Common myeloid progenitor, CD34-positive (primary cell): ENCODE results near the gene OLFML1.
A peak's percentile ranks its signal among the peaks of the same experiment; 100 is the strongest.

Source experiments
- CTCF ChIA-PET: fragments of 350-600 bp; sonication (Branson Sonifier 250); formaldehyde crosslinking; loops from one replicate; lab custom pipeline; 2021; ENCODE audit warnings: antibody characterized with exemption; lab: Charles Lee
- POLR2A ChIA-PET: fragments of 350-600 bp; sonication (Branson Sonifier 250); formaldehyde crosslinking; loops from one replicate; lab custom pipeline; 2021; ENCODE audit warnings: antibody characterized with exemption; lab: Charles Lee
- DNase-seq, 3 donors: peaks; one replicate each; pipeline versions ENCODE4 v3.0.0 to v3.0.0-alpha.2; 2013
- H3K27ac ChIP-seq, 2 experiments: 1 replicate in 1 of 2; 2 replicates in 1 of 2; pipeline ENCODE4 v1.7.0; 2013; ENCODE audit warnings: inconsistent platforms in 2 of 2, low read length in 2 of 2, mild to moderate bottlenecking in 2 of 2, low read depth in 1 of 2, moderate library complexity in 1 of 2; ENCODE audit not compliant: severe bottlenecking in 2 of 2, insufficient read depth in 1 of 2, poor library complexity in 1 of 2
- H3K27me3 ChIP-seq, 5 experiments: replicated peaks in 2 of 5; 1 replicate in 3 of 5; 2 replicates in 2 of 5; pipeline versions ENCODE4 v1.6.1 to v1.7.0; 2013; ENCODE audit warnings: low read length in 4 of 5, mild to moderate bottlenecking in 2 of 5, moderate library complexity in 2 of 5, inconsistent platforms in 1 of 5; ENCODE audit not compliant: insufficient read depth in 5 of 5, control insufficient read depth in 4 of 5
- H3K36me3 ChIP-seq, 4 experiments: 1 replicate in 2 of 4; 2 replicates in 2 of 4; pipeline versions ENCODE4 v1.6.1 to v1.7.0; 2013; ENCODE audit warnings: low read length in 3 of 4, control low read depth in 1 of 4, mild to moderate bottlenecking in 1 of 4; ENCODE audit not compliant: control insufficient read depth in 4 of 4, insufficient read depth in 4 of 4
- H3K4me1 ChIP-seq, 4 experiments: 1 replicate in 3 of 4; 2 replicates in 1 of 4; pipeline versions ENCODE4 v1.6.1 to v1.7.1; 2013; ENCODE audit warnings: low read length in 3 of 4, mild to moderate bottlenecking in 3 of 4, control low read depth in 1 of 4, inconsistent platforms in 1 of 4, moderate library complexity in 1 of 4; ENCODE audit not compliant: control insufficient read depth in 4 of 4, insufficient read depth in 4 of 4; ENCODE audit errors: control extremely low read depth in 1 of 4
- H3K4me3 ChIP-seq, 7 experiments: 1 replicate in 4 of 7; 2 replicates in 3 of 7; pipeline versions ENCODE4 v1.5.1 to v1.7.0; 2013; ENCODE audit warnings: mild to moderate bottlenecking in 7 of 7, low read length in 6 of 7, moderate library complexity in 6 of 7, inconsistent platforms in 2 of 7, low read depth in 2 of 7, control low read depth in 1 of 7; ENCODE audit not compliant: insufficient read depth in 4 of 7, control insufficient read depth in 1 of 7; ENCODE audit errors: extremely low read depth in 1 of 7
- H3K9me3 ChIP-seq, 5 experiments: 1 replicate in 4 of 5; 2 replicates in 1 of 5; pipeline versions ENCODE4 v1.6.1 to v1.7.1; 2013; ENCODE audit warnings: low read length in 4 of 5, mild to moderate bottlenecking in 2 of 5, inconsistent platforms in 1 of 5, low read depth in 1 of 5, moderate library complexity in 1 of 5; ENCODE audit not compliant: control insufficient read depth in 4 of 5, insufficient read depth in 2 of 5; ENCODE audit errors: control extremely low read depth in 1 of 5
- WGBS: methylation state at CpG from one replicate; pipeline ENCODE4 v1.1.5; 2013; ENCODE audit not compliant: insufficient coverage; 5-methylcytosine and 5-hydroxymethylcytosine counted together

The OLFML1 gene

GRCh38 chr11:7494086-7494745 is 8.9 kb downstream of the OLFML1 start:
- DNase-seq: no peak
- Histone ChIP-seq H3K36me3 (no peaks in the 10 kb centered on the region), H3K27ac (no peak overlapping the region), H3K27me3 (peaks cover 0 to 3% (median 0%) of the 10 kb centered on the region in 5 experiments), H3K4me1 (peaks cover 5 to 30% (median 8%) of the 10 kb centered on the region in 4 experiments), H3K4me3 (no peak overlapping the region), H3K9me3 (no peaks in the 10 kb centered on the region)
- 100% methylated on average over 1 of the region's 5 CpGs for WGBS
- ChIA-PET CTCF (no interaction called here), POLR2A (no interaction called here)

DNA sequence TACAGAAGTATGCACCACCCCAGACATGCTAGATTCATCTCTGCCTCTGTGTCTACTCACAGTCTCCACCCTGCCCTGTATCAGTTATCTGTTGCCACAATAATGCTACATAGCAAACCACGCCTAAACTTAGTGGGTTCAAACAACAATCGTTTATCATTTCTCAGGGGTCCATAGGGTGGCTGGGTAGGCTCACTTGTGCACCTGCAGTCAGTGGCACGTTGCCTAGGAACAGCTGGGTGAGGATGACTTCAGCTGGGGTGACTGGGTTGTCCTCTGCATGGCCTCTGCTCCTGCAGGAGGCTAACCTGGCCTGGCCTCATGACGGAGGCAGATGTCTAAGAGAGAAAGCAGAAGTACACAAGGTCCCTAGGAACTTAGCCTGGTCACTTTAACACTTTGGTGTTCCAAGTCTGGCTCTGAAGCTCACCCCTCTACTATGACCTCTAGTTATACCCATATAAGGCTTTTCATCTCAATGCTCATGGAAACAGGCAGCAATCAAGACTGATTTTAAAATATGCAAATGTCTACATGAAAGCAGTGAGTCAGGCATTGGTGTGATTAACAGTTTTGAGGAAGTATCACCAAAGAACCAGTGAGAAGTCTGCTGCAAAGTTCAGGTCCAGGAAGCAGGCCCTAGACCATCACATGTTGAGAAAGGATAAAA is 10.7 kb downstream of the OLFML1 start:
- WGBS: 78% methylated on average over 4 of the region's 4 CpGs
- H3K4me1 ChIP-seq: peaks cover 5 to 30% (median 8%) of the 10 kb centered on the region in 4 experiments
- H3K27me3 ChIP-seq: peaks cover 0 to 3% (median 0%) of the 10 kb centered on the region in 5 experiments
- no peak overlapping the region for H3K4me3 ChIP-seq
- no peaks in the 10 kb centered on the region for H3K36me3 ChIP-seq
- no peaks in the 10 kb centered on the region for H3K9me3 ChIP-seq
- ChIA-PET POLR2A (no interaction called here), CTCF (interaction anchor here (1.7 kb wide), 1 partner anchor 54 kb away, joined by 5 read pairs; no protein-coding TSS in a partner anchor)
- DNase-seq: peak; percentile 22 to 86 (median 73)
- H3K27ac ChIP-seq: no peak overlapping the region

DNA sequence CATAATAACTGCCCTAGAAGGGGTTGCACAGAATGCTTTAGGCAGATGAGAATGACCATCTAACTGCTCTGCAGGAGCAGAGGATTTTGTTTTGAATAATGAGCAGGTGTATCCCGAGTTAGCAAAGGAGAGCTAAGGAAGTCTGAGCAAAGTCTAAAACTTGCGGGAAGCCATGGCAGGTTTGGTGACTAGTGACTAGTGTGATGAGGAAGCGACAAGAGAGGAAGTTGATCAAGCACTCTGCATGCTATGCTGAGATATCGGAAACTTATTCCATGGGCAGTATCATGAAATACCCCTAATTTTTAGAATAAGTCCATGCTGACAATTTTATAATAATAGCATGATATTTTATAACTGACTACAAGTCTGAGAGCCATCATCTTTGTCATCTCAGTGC is 12.9 kb downstream of the OLFML1 start:
- POLR2A ChIA-PET: no interaction called here
- H3K27ac ChIP-seq: no peak overlapping the region
- peak in 2 of 3 donors; percentile 53 to 69 for DNase-seq
- CTCF ChIA-PET: interaction anchor here (1.0 to 1.9 kb wide), 2 partner anchors 13 to 15 kb away, joined by 4 to 6 read pairs; no protein-coding TSS in a partner anchor
- no peaks in the 10 kb centered on the region for H3K36me3 ChIP-seq
- H3K4me3 ChIP-seq: no peak overlapping the region
- H3K27me3 ChIP-seq: peaks cover 0 to 3% (median 0%) of the 10 kb centered on the region in 5 experiments
- no peaks in the 10 kb centered on the region for H3K9me3 ChIP-seq
- WGBS: 13% methylated on average over 3 of the region's 4 CpGs
- H3K4me1 ChIP-seq: peaks cover 5 to 25% (median 8%) of the 10 kb centered on the region in 4 experiments

- H3K4me3 ChIP-seq: no peak overlapping the region
- peaks cover 5 to 22% (median 8%) of the 10 kb centered on the region in 4 experiments for H3K4me1 ChIP-seq
- H3K36me3 ChIP-seq: no peaks in the 10 kb centered on the region
- peaks cover 0 to 3% (median 0%) of the 10 kb centered on the region in 5 experiments for H3K27me3 ChIP-seq
- ChIA-PET CTCF (no interaction called here), POLR2A (no interaction called here)
- no peaks in the 10 kb centered on the region for H3K9me3 ChIP-seq
- WGBS: 100% methylated on average over 1 of the region's 1 CpG
- no peak overlapping the region for H3K27ac ChIP-seq
- DNase-seq: no peak
These were observed 13.8 kb downstream of the OLFML1 start for GRCh38 chr11:7499081-7499480.

GRCh38 chr11:7500251-7500650 is 14.9 kb downstream of the OLFML1 start:
- POLR2A ChIA-PET: no interaction called here
- peaks cover 0 to 3% (median 0%) of the 10 kb centered on the region in 5 experiments for H3K27me3 ChIP-seq
- no peaks in the 10 kb centered on the region for H3K9me3 ChIP-seq
- H3K36me3 ChIP-seq: no peaks in the 10 kb centered on the region
- H3K4me1 ChIP-seq: peaks cover 5 to 22% (median 8%) of the 10 kb centered on the region in 4 experiments
- no peak overlapping the region for H3K27ac ChIP-seq
- DNase-seq: no peak
- CTCF ChIA-PET: interaction anchor here (1.5 kb wide), 1 partner anchor 21 kb away, joined by 4 read pairs; no protein-coding TSS in a partner anchor
- H3K4me3 ChIP-seq: no peak overlapping the region
- 100% methylated on average over 2 of the region's 3 CpGs for whole genome bisulfite sequencing

- Histone ChIP-seq H3K27ac (no peak overlapping the region), H3K36me3 (no peaks in the 10 kb centered on the region)
- 100% methylated on average over 3 of the region's 3 CpGs for WGBS
These were observed 15.9 kb downstream of the OLFML1 start for GRCh38 chr11:7501251-7501650.

GRCh38 chr11:7501894-7502293 is 16.6 kb downstream of the OLFML1 start:
- Histone ChIP-seq H3K36me3 (no peaks in the 10 kb centered on the region), H3K4me3 (no peak overlapping the region), H3K27me3 (peaks cover 0 to 3% (median 0%) of the 10 kb centered on the region in 5 experiments), H3K27ac (no peak overlapping the region), H3K4me1 (peaks cover 0 to 12% (median 5%) of the 10 kb centered on the region in 4 experiments), H3K9me3 (no peaks in the 10 kb centered on the region)
- POLR2A ChIA-PET: no interaction called here
- 100% methylated on average over 4 of the region's 4 CpGs for WGBS
- DNase-seq: no peak
- CTCF ChIA-PET: interaction anchor here (0.9 to 1.5 kb wide), 2 partner anchors 20 to 74 kb away, joined by 3 to 4 read pairs; no protein-coding TSS in a partner anchor

More at GRCh38 chr11:7501251-7501650, 15.9 kb downstream of the OLFML1 start:
- ChIA-PET POLR2A (no interaction called here), CTCF (interaction anchor here (0.8 to 1.5 kb wide), 2 partner anchors 11 to 20 kb away, joined by 4 read pairs; no protein-coding TSS in a partner anchor)
- H3K4me1 ChIP-seq: peaks cover 3 to 17% (median 7%) of the 10 kb centered on the region in 4 experiments
- H3K27me3 ChIP-seq: peaks cover 0 to 3% (median 0%) of the 10 kb centered on the region in 5 experiments
- no peak overlapping the region for H3K4me3 ChIP-seq
- DNase-seq: no peak
- no peaks in the 10 kb centered on the region for H3K9me3 ChIP-seq
